AG20443 (cell line): ENCODE data around the gene NBDY.
"Not testable (repeated sequence)": the region's sequence is repeated elsewhere in the genome, so short reads cannot be mapped to it uniquely, and the experiment has no call there.

Experiments
- DNase-seq: peaks from one replicate; pipeline ENCODE4 v3.0.0; 2012; ENCODE audit warnings: low spot score, mixed read lengths

NBDY gene

GRCh38 chrX:56800801-56801200 is 71.8 kb downstream of the NBDY start:
- peak; percentile 0 for DNase-seq

GRCh38 chrX:56802428-56802827 is 73.4 kb downstream of the NBDY start:
- peak; percentile 0 for DNase-seq

GRCh38 chrX:56802921-56803849 is 74.1 kb downstream of the NBDY start:
- DNase-seq, result peak; percentile 60

- DNase-seq, result peak; percentile 18
These were observed 75.0 kb downstream of the NBDY start for GRCh38 chrX:56803850-56804681.

- no peak for DNase-seq
These were observed 75.8 kb downstream of the NBDY start for GRCh38 chrX:56804867-56805266.

- DNase-seq, result no peak
These were observed 76.4 kb downstream of the NBDY start for GRCh38 chrX:56805399-56805798.

- DNase-seq, result not testable (repeated sequence)
These were observed 77.1 kb downstream of the NBDY start for GRCh38 chrX:56806176-56806575.

GRCh38 chrX:56811599-56811998 is 82.6 kb downstream of the NBDY start:
- no peak for DNase-seq

GRCh38 chrX:56812515-56813105 is 83.6 kb downstream of the NBDY start:
- peak; percentile 25 for DNase-seq

GRCh38 chrX:56813318-56813837 is 84.3 kb downstream of the NBDY start:
- DNase-seq, result peak; percentile 67

GRCh38 chrX:56817179-56817578 is 88.1 kb downstream of the NBDY start:
- no peak for DNase-seq

- no peak for DNase-seq
These were observed 97.0 kb downstream of the NBDY start for GRCh38 chrX:56826020-56826419.

GRCh38 chrX:56833626-56834025 is 104.6 kb downstream of the NBDY start:
- no peak for DNase-seq

- DNase-seq, result no peak
These were observed 124.4 kb downstream of the NBDY start for GRCh38 chrX:56853436-56853835.

GRCh38 chrX:56857042-56857441 is 128.0 kb downstream of the NBDY start:
- no peak for DNase-seq

GRCh38 chrX:56860888-56861287 is 131.8 kb downstream of the NBDY start:
- DNase-seq, result no peak
